Ascending aorta (tissue), 2 donors: ENCODE measurements around the gene ASB1. TPM values are rescaled to one million over a fixed set of nuclear protein-coding genes. Genes with fewer than 3 reads are reported as not detected.

Experiments
- DNase-seq, 2 donors: peaks; one replicate each; pipeline ENCODE4 v3.0.0-alpha.2; 2019; ENCODE audit warnings: low spot score in 2 of 2
- H3K27ac ChIP-seq, 2 donors: fragments of 200-600 bp; sonication (generic); one replicate each; pipeline ENCODE4 v1.5.1; 2016 to 2017; ENCODE audit warnings: mild to moderate bottlenecking in 1 of 2
- H3K27me3 ChIP-seq: fragments of 200-600 bp; sonication (generic); one replicate; pipeline ENCODE4 v1.5.1; 2017
- H3K36me3 ChIP-seq, 2 donors: fragments of 200-600 bp; sonication (generic); one replicate each; pipeline ENCODE4 v1.5.1; 2016
- H3K4me1 ChIP-seq, 2 donors: fragments of 200-600 bp; sonication (generic); one replicate each; pipeline ENCODE4 v1.5.1; 2016 to 2017; ENCODE audit warnings: mild to moderate bottlenecking in 1 of 2
- H3K4me3 ChIP-seq, 2 donors: fragments of 200-600 bp; sonication (generic); one replicate each; pipeline ENCODE4 v1.5.1; 2016 to 2017; ENCODE audit warnings: mild to moderate bottlenecking in 1 of 2
- H3K9me3 ChIP-seq, 2 donors: fragments of 200-600 bp; sonication (generic); one replicate each; pipeline ENCODE4 v1.5.1; 2016
- intact Hi-C: fragments of 100-400 bp; cut with DNase I; formaldehyde crosslinking; loops from one replicate; pipeline ENCODE4 v1.15.1; 2023
- total RNA-seq: library from RNA; depleted of rRNA; stranded (reverse); fragments of >200 nt; gene quantifications from one replicate; pipeline ENCODE4 v1.1.0, GENCODE V29; 2016
- TF ChIP-seq, protein P1 (sequence below), 3 experiments: fragments of 200-600 bp in 2 of 3; fragments of 450-650 bp in 1 of 3; sonication (generic) in 2 of 3; IDR thresholded peaks; one replicate each; pipeline ENCODE4 v1.5.1; 2016 to 2019; ENCODE audit warnings: antibody characterized with exemption in 3 of 3, mild to moderate bottlenecking in 1 of 3, moderate library complexity in 1 of 3

The ASB1 gene
- total RNA-seq, 1 donor from 2014 or later: 32.5 TPM

DNA sequence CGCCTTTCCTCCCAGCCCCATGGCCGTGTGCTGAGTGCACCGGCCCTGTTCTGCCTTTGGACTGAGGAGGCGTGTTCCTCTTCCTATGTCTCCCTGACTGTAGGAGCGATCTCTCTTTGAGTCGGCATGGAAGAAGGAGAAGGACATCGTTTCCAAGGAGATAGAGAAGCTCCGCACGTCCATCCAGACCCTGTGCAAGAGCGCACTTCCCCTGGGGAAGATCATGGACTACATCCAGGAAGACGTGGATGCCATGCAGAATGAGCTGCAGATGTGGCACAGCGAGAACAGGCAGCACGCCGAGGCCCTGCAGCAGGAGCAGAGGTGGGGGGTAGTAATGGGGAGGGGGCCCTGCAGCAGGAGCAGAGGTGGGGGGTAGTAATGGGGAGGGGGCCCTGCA is 29.4 kb upstream of the ASB1 start:
- Histone ChIP-seq H3K36me3 (peaks cover 10 to 14% of the 10 kb centered on the region in 2 donors), H3K4me3 (no peak overlapping the region), H3K9me3 (no peaks in the 10 kb centered on the region), H3K27ac (no peak overlapping the region), H3K4me1 (no peaks in the 10 kb centered on the region), H3K27me3 (no peaks in the 10 kb centered on the region)
- TF ChIP-seq, protein P1, sequence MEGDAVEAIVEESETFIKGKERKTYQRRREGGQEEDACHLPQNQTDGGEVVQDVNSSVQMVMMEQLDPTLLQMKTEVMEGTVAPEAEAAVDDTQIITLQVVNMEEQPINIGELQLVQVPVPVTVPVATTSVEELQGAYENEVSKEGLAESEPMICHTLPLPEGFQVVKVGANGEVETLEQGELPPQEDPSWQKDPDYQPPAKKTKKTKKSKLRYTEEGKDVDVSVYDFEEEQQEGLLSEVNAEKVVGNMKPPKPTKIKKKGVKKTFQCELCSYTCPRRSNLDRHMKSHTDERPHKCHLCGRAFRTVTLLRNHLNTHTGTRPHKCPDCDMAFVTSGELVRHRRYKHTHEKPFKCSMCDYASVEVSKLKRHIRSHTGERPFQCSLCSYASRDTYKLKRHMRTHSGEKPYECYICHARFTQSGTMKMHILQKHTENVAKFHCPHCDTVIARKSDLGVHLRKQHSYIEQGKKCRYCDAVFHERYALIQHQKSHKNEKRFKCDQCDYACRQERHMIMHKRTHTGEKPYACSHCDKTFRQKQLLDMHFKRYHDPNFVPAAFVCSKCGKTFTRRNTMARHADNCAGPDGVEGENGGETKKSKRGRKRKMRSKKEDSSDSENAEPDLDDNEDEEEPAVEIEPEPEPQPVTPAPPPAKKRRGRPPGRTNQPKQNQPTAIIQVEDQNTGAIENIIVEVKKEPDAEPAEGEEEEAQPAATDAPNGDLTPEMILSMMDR (IDR thresholded peaks at IDR 0.05): no peak
- DNase-seq: no peak
- intact Hi-C loops: no loop called here

DNA sequence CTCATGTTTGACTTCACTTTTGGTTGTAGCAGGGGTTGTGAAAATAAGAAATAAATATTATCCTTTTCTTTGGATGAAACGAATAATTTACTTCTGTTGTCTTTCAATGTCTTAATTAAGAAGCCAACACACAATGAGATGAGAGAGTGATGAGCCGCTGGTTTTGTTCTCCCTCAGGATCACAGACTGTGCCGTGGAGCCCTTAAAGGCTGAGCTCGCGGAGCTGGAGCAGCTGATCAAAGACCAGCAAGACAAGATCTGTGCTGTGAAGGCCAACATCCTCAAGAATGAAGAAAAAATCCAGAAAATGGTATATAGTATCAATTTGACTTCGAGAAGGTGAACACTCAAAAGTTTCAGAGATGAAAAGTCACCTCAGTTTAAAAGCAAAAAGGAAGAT is 28.1 kb upstream of the ASB1 start:
- DNase-seq: no peak
- no peaks in the 10 kb centered on the region for H3K9me3 ChIP-seq
- H3K27me3 ChIP-seq: no peaks in the 10 kb centered on the region
- H3K4me1 ChIP-seq: no peaks in the 10 kb centered on the region
- H3K27ac ChIP-seq: no peak overlapping the region
- TF ChIP-seq, protein P1 (IDR thresholded peaks at IDR 0.05): no peak
- peaks cover 10 to 17% of the 10 kb centered on the region in 2 donors for H3K36me3 ChIP-seq
- intact Hi-C loops: no loop called here
- H3K4me3 ChIP-seq: no peak overlapping the region

DNA sequence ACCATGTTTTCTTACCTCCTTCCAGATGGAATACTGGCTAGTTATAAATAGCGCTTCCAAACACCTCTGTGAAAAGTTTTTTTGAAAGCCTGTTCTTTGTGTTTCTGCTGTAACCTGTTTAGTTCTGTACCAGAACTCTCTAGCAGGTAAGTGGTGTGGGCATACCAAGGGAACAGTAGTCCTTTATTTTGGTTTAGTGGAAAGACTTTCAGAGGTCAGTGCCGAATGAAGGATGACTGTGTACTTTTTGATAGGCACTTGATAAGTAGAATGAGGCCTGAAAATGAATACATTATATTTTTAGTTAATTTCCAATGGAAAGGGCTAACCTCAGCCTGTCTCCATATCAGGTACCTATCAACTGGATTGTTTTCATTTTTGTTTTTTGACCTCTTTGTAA is 27.6 kb upstream of the ASB1 start:
- intact Hi-C loops: no loop called here
- TF ChIP-seq, protein P1 (IDR thresholded peaks at IDR 0.05): no peak
- no peaks in the 10 kb centered on the region for H3K27me3 ChIP-seq
- no peaks in the 10 kb centered on the region for H3K9me3 ChIP-seq
- H3K27ac ChIP-seq: no peak overlapping the region
- H3K36me3 ChIP-seq: peaks cover 10 to 17% of the 10 kb centered on the region in 2 donors
- DNase-seq: no peak
- no peak overlapping the region for H3K4me3 ChIP-seq
- H3K4me1 ChIP-seq: no peaks in the 10 kb centered on the region

DNA sequence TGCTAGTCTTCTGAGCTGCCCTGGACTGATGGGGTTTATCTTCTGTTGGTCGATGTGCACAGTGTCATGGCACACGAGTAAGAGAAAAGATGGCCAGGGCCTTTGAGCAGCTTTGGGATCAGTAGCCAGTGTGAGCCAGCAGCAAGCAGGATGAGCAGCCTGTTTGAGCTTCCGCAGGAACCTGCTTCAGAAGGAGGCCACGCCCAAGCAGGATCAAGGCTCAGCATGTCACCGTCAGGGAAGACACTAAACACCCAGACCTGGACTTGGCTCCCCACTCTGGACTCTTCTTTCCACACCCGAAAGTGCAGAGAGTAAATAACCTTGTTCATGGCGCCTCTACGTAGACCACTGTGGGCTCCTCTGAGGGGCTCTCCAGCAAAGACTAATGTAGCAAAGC is 25.2 kb upstream of the ASB1 start:
- DNase-seq: no peak
- no peak overlapping the region for H3K4me3 ChIP-seq
- peaks cover 10 to 17% of the 10 kb centered on the region in 2 donors for H3K36me3 ChIP-seq
- intact Hi-C loops: no loop called here
- H3K27me3 ChIP-seq: no peaks in the 10 kb centered on the region
- H3K27ac ChIP-seq: no peak overlapping the region
- H3K9me3 ChIP-seq: no peaks in the 10 kb centered on the region
- TF ChIP-seq, protein P1 (IDR thresholded peaks at IDR 0.05): no peak
- no peaks in the 10 kb centered on the region for H3K4me1 ChIP-seq

DNA sequence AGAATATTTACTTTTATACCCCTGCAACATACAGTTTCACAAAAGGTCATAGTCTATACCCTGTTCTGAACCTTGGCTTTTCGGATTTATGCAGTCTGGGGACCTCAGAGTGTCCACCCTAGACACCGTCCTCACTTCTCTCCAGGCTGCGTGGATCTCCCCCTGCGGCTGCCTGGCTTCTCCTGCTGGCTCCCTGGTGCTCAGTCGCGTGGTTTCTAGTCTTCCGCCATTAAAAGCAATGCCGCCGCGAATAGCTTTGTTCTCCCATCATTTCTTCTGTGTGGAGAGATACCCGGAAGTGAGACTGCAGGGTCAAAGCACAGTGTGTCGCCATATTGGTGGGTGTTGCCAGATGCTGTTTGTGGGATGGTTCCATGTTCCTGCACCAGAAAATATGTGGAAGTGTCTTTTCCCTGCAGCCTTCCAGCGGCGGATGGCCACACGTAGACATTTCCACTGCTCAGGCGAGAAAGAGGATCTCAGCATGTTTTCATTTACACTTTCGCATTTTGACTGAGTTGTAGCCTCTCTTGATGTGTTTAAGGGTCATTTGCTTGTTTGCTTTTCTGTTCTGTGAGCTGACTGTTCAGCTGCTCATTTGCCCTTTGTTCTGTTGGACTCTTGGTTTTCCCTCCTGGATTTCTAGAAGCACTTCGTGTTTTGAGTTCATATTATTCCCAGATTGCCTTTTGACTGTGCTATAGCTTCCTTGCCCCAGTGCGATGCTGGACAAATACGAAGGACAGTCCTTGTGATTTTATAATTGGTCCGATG is 22.9 kb upstream of the ASB1 start:
- H3K27ac ChIP-seq: no peak overlapping the region
- peaks cover 10 to 17% of the 10 kb centered on the region in 2 donors for H3K36me3 ChIP-seq
- no peak for DNase-seq
- H3K4me1 ChIP-seq: peaks cover 0 to 7% of the 10 kb centered on the region in 2 donors
- no peak overlapping the region for H3K4me3 ChIP-seq
- intact Hi-C loops: no loop called here
- no peaks in the 10 kb centered on the region for H3K9me3 ChIP-seq
- TF ChIP-seq, protein P1 (IDR thresholded peaks at IDR 0.05): no peak
- H3K27me3 ChIP-seq: no peaks in the 10 kb centered on the region
